HS-5 (cell line): Measurements from ENCODE around the gene PCDHGA6.

Experiments
- DNase-seq: peaks from one replicate; pipeline ENCODE4 v3.0.0-alpha.2; 2012; ENCODE audit warnings: low read depth

PCDHGA6 gene

GRCh38 chr5:141421489-141421855, 47.8 kb downstream of the PCDHGA6 start:
- DNase-seq, result no peak

- no peak for DNase-seq
These were observed 49.1 kb downstream of the PCDHGA6 start for GRCh38 chr5:141422742-141423291.

- no peak for DNase-seq
These were observed 54.2 kb downstream of the PCDHGA6 start for GRCh38 chr5:141427783-141428426.
